MCF 10A (cell line): Measurements from ENCODE around the gene NANOS2. TPM values are rescaled to one million over a fixed set of nuclear protein-coding genes. Genes with fewer than 3 reads are reported as not detected.
A peak's percentile ranks its signal among the peaks of the same experiment; 100 is the strongest.
"Not testable (repeated sequence)": the region's sequence is repeated elsewhere in the genome, so short reads cannot be mapped to it uniquely, and the experiment has no call there.

Source experiments
- BruUV-seq: library from RNA; stranded (reverse); fragments of 400-500 nt; replicated peaks from 2 replicates; lab custom pipeline; 2021; lab: Mats Ljungman, UMichigan
- CTCF ChIA-PET: fragments of 300-600 bp; sonication (Branson Sonifier 250); formaldehyde crosslinking; extraction: SDS; loops from one replicate; lab custom pipeline; 2021; ENCODE audit warnings: antibody characterized with exemption, inconsistent platforms; lab: Yijun Ruan, JAX
- POLR2A ChIA-PET: fragments of 300-600, 350-650 bp; sonication (Branson Sonifier 250); formaldehyde crosslinking; extraction: SDS; loops from one replicate; lab custom pipeline; 2020; ENCODE audit warnings: antibody characterized with exemption, inconsistent platforms; lab: Yijun Ruan, JAX
- DNase-seq: peaks from one replicate; pipeline ENCODE4 v3.0.0-alpha.2; 2018; ENCODE audit not compliant: unreplicated experiment
- H3K27ac Mint-ChIP-seq: one replicate; pipeline ENCODE4 v1.8.0; 2022; ENCODE audit warnings: mild to moderate bottlenecking, low read depth, mixed read lengths; ENCODE audit not compliant: unreplicated experiment
- H3K27me3 Mint-ChIP-seq: one replicate; pipeline ENCODE4 v1.8.0; 2022; ENCODE audit warnings: mixed read lengths; ENCODE audit not compliant: insufficient read depth, unreplicated experiment
- H3K36me3 Mint-ChIP-seq: one replicate; pipeline ENCODE4 v1.8.0; 2022; ENCODE audit warnings: mild to moderate bottlenecking, moderate library complexity, mixed read lengths; ENCODE audit not compliant: insufficient read depth, unreplicated experiment
- H3K4me1 Mint-ChIP-seq: one replicate; pipeline ENCODE4 v1.8.0; 2022; ENCODE audit warnings: mixed read lengths; ENCODE audit not compliant: insufficient read depth, unreplicated experiment
- H3K4me3 Mint-ChIP-seq: one replicate; pipeline ENCODE4 v1.8.0; 2022; ENCODE audit warnings: mild to moderate bottlenecking, moderate library complexity, mixed read lengths; ENCODE audit not compliant: unreplicated experiment
- H3K9me3 Mint-ChIP-seq: one replicate; pipeline ENCODE4 v1.8.0; 2022; ENCODE audit warnings: mixed read lengths; ENCODE audit not compliant: unreplicated experiment
- CTCF ChIP-seq: fragments of 200-600 bp; IDR thresholded peaks from one replicate; pipeline ENCODE4 v1.8.0; 2022; ENCODE audit warnings: antibody characterized with exemption, mild to moderate bottlenecking; ENCODE audit not compliant: unreplicated experiment
- intact Hi-C: fragments of 100-400 bp; cut with micrococcal nuclease; formaldehyde crosslinking; loops from 2 replicates; pipeline ENCODE4 v1.14.1; 2022
- total RNA-seq: library from RNA; stranded (reverse); gene quantifications from 2 replicates; pipeline ENCODE4 v1.2.3, GENCODE V29; 2022

The NANOS2 gene
- total RNA-seq, 1 experiment from 2014 or later: not detected

GRCh38 chr19:45900738-45901431 is 13.7 kb downstream of the NANOS2 start:
- Mint-ChIP-seq H3K4me3 (peak overlapping the region; percentile 52), H3K27ac (no peak overlapping the region), H3K9me3 (no peaks in the 10 kb centered on the region), H3K27me3 (no peaks in the 10 kb centered on the region), H3K4me1 (peaks cover 6% of the 10 kb centered on the region), H3K36me3 (peaks cover 44% of the 10 kb centered on the region)
- BruUV-seq: no TSS peak
- POLR2A ChIA-PET: interaction anchor here (0.7 to 4.4 kb wide), 4 partner anchors 14 to 232 kb away, joined by 3 to 46 read pairs (median 4); partner anchors contain the start of genes IRF2BP1 and SYMPK
- TF ChIP-seq CTCF: no peak
- CTCF ChIA-PET: interaction anchor here (0.6 to 1.8 kb wide), 6 partner anchors 9 to 108 kb away, joined by 3 to 8 read pairs (median 4); no protein-coding TSS in a partner anchor
- DNase-seq: no peak
- intact Hi-C loops: no loop called here

GRCh38 chr19:45899919-45900589 is 14.5 kb downstream of the NANOS2 start:
- H3K4me3 Mint-ChIP-seq: no peak overlapping the region
- no peak for DNase-seq
- intact Hi-C loops: no loop called here
- H3K36me3 Mint-ChIP-seq: peaks cover 52% of the 10 kb centered on the region
- no peak overlapping the region for H3K27ac Mint-ChIP-seq
- H3K27me3 Mint-ChIP-seq: no peaks in the 10 kb centered on the region
- BruUV-seq: TSS peak; percentile 28
- CTCF ChIA-PET: interaction anchor here (0.6 to 1.5 kb wide), 3 partner anchors 12 to 83 kb away, joined by 3 to 5 read pairs (median 3); no protein-coding TSS in a partner anchor
- H3K4me1 Mint-ChIP-seq: peaks cover 6% of the 10 kb centered on the region
- POLR2A ChIA-PET: interaction anchor here (0.6 to 4.4 kb wide), 3 partner anchors 13 to 94 kb away, joined by 3 to 46 read pairs (median 3); partner anchors contain the start of gene IRF2BP1
- H3K9me3 Mint-ChIP-seq: no peaks in the 10 kb centered on the region
- no peak for TF ChIP-seq CTCF

- DNase-seq: no peak
- ChIA-PET POLR2A (no interaction called here), CTCF (no interaction called here)
- H3K4me1 Mint-ChIP-seq: peaks cover 6% of the 10 kb centered on the region
- no peaks in the 10 kb centered on the region for H3K9me3 Mint-ChIP-seq
- peaks cover 52% of the 10 kb centered on the region for H3K36me3 Mint-ChIP-seq
- no peak for TF ChIP-seq CTCF
- no peak overlapping the region for H3K4me3 Mint-ChIP-seq
- intact Hi-C loops: no loop called here
- H3K27me3 Mint-ChIP-seq: no peaks in the 10 kb centered on the region
- no TSS peak for BruUV-seq
- H3K27ac Mint-ChIP-seq: no peak overlapping the region
These were observed 15.3 kb downstream of the NANOS2 start for GRCh38 chr19:45899253-45899652.

GRCh38 chr19:45897261-45897812 is 17.2 kb downstream of the NANOS2 start:
- no peak for DNase-seq
- peaks cover 59% of the 10 kb centered on the region for H3K36me3 Mint-ChIP-seq
- intact Hi-C loops: no loop called here
- CTCF ChIA-PET: no interaction called here
- POLR2A ChIA-PET: no interaction called here
- H3K9me3 Mint-ChIP-seq: no peaks in the 10 kb centered on the region
- no peak for TF ChIP-seq CTCF
- H3K27me3 Mint-ChIP-seq: no peaks in the 10 kb centered on the region
- H3K4me3 Mint-ChIP-seq: no peak overlapping the region
- H3K27ac Mint-ChIP-seq: no peak overlapping the region
- peaks cover 6% of the 10 kb centered on the region for H3K4me1 Mint-ChIP-seq
- no TSS peak for BruUV-seq

- H3K4me3 Mint-ChIP-seq, H3K27me3 Mint-ChIP-seq, BruUV-seq, H3K27ac Mint-ChIP-seq, H3K4me1 Mint-ChIP-seq, H3K9me3 Mint-ChIP-seq, intact Hi-C loops, DNase-seq, CTCF ChIA-PET, POLR2A ChIA-PET: not testable (repeated sequence)
- H3K36me3 Mint-ChIP-seq: peaks cover 59% of the 10 kb centered on the region
These were observed 18.5 kb downstream of the NANOS2 start for GRCh38 chr19:45895983-45896599.
